GM19455 (cell line): ENCODE data around the gene TDRD15.
"Not testable (repeated sequence)": the region's sequence is repeated elsewhere in the genome, so short reads cannot be mapped to it uniquely, and the experiment has no call there.

ENCODE experiments used
- ATAC-seq: cut with Tn5 transposase; IDR thresholded peaks from one replicate; pipeline ENCODE4 v1.9.1; 2021; ENCODE audit not compliant: unreplicated experiment

Gene TDRD15

GRCh38 chr2:21142149-21142548, 18.4 kb downstream of the TDRD15 start:
- no peak for ATAC-seq

- ATAC-seq: no peak
Measured at GRCh38 chr2:21146638-21147037, 22.9 kb downstream of the TDRD15 start.

- ATAC-seq: no peak
Measured at GRCh38 chr2:21148718-21149117, 24.9 kb downstream of the TDRD15 start.

- not testable (repeated sequence) for ATAC-seq
Measured at GRCh38 chr2:21151234-21151633, 27.5 kb downstream of the TDRD15 start.

- no peak for ATAC-seq
Measured at GRCh38 chr2:21155365-21156136, 31.8 kb downstream of the TDRD15 start.

- no peak for ATAC-seq
Measured at GRCh38 chr2:21161122-21161521, 37.4 kb downstream of the TDRD15 start.

GRCh38 chr2:21161832-21162614, 38.3 kb downstream of the TDRD15 start:
- ATAC-seq: no peak

GRCh38 chr2:21162615-21162878, 38.8 kb downstream of the TDRD15 start:
- ATAC-seq: no peak

- no peak for ATAC-seq
Measured at GRCh38 chr2:21163213-21163612, 39.4 kb downstream of the TDRD15 start.

GRCh38 chr2:21165350-21165749, 41.6 kb downstream of the TDRD15 start:
- no peak for ATAC-seq

GRCh38 chr2:21175895-21176646, 52.3 kb downstream of the TDRD15 start:
- ATAC-seq: no peak

GRCh38 chr2:21181957-21182356, 58.2 kb downstream of the TDRD15 start:
- ATAC-seq: no peak

GRCh38 chr2:21183306-21183705, 59.5 kb downstream of the TDRD15 start:
- no peak for ATAC-seq

GRCh38 chr2:21183726-21184125, 60.0 kb downstream of the TDRD15 start:
- no peak for ATAC-seq

GRCh38 chr2:21191535-21191934, 67.8 kb downstream of the TDRD15 start:
- no peak for ATAC-seq
